Upper lobe of left lung (tissue), 6 donors: ENCODE measurements around the gene DLG4. TPM values are rescaled to one million over a fixed set of nuclear protein-coding genes. Genes with fewer than 3 reads are reported as not detected.

Experiments used
- ATAC-seq, 2 donors: fragments of 200-7000 bp; cut with Tn5 transposase; one replicate each; pipeline ENCODE4 v1.9.1; 2022; ENCODE audit warnings: mild to moderate bottlenecking in 2 of 2, moderate library complexity in 2 of 2; ENCODE audit not compliant: low FRiP score in 2 of 2
- DNase-seq, 2 donors: peaks; one replicate each; pipeline ENCODE4 v3.0.0-alpha.2; 2019 to 2020
- H3K27ac ChIP-seq, 4 donors: fragments of 200-600 bp; sonication (generic); one replicate each; pipeline ENCODE4 v1.5.1; 2016 to 2019
- H3K27me3 ChIP-seq, 4 donors: fragments of 200-600 bp; sonication (generic); one replicate each; pipeline ENCODE4 v1.5.1; 2017 to 2019
- H3K36me3 ChIP-seq, 4 donors: fragments of 200-600 bp; sonication (generic); one replicate each; pipeline ENCODE4 v1.5.1; 2016 to 2019
- H3K4me1 ChIP-seq, 4 donors: fragments of 200-600 bp; sonication (generic); one replicate each; pipeline ENCODE4 v1.5.1; 2018 to 2019
- H3K4me3 ChIP-seq, 4 donors: fragments of 200-600 bp; sonication (generic); one replicate each; pipeline ENCODE4 v1.5.1; 2017 to 2019; ENCODE audit warnings: mild to moderate bottlenecking in 2 of 4, moderate library complexity in 1 of 4
- H3K9me3 ChIP-seq, 4 donors: fragments of 200-600 bp; sonication (generic); one replicate each; pipeline ENCODE4 v1.5.1; 2018 to 2019
- EP300 ChIP-seq, 4 donors: sonication (generic); formaldehyde crosslinking; IDR thresholded peaks; one replicate each; pipeline ENCODE4 v1.5.1; 2017; ENCODE audit warnings: antibody characterized with exemption in 4 of 4, control low read depth in 2 of 4
- POLR2A ChIP-seq, 4 donors: fragments of 450-650 bp; IDR thresholded peaks; one replicate each; pipeline ENCODE4 v1.5.1; 2016 to 2017; ENCODE audit warnings: antibody characterized with exemption in 4 of 4, mild to moderate bottlenecking in 2 of 4
- POLR2AphosphoS5 ChIP-seq, 2 donors: sonication (generic); formaldehyde crosslinking; IDR thresholded peaks; one replicate each; pipeline ENCODE4 v1.5.1; 2017; ENCODE audit warnings: antibody characterized with exemption in 2 of 2
- whole genome bisulfite sequencing, 2 donors: methylation state at CpG; one replicate each; pipeline ENCODE4 v1.1.5; 2017 to 2018; 5-methylcytosine and 5-hydroxymethylcytosine counted together
- total RNA-seq, 6 donors: library from RNA; depleted of rRNA in 4 of 6; stranded (reverse); fragments of >200 nt in 4 of 6; gene quantifications; one replicate each; pipeline versions ENCODE4 v1.1.0 to v1.2.1, GENCODE V29; 2016 to 2021
- TF ChIP-seq, protein P1 (sequence below), 6 experiments: fragments of 450-650 bp in 4 of 6; fragments of 200-600 bp in 2 of 6; sonication (generic) in 2 of 6; IDR thresholded peaks; one replicate each; pipeline ENCODE4 v1.5.1; 2016 to 2019; ENCODE audit warnings: antibody characterized with exemption in 6 of 6
- donor health status: DM: no; HTN: no; CAD: no; lungs with moderate emphysema.
- donor health status: DM: no; HTN: yes; CAD: no; lungs with severe emphysema.

The DLG4 gene
- total RNA-seq, 6 donors from 2014 or later, result 10.5 to 32.5 (median 19.4) TPM

DNA sequence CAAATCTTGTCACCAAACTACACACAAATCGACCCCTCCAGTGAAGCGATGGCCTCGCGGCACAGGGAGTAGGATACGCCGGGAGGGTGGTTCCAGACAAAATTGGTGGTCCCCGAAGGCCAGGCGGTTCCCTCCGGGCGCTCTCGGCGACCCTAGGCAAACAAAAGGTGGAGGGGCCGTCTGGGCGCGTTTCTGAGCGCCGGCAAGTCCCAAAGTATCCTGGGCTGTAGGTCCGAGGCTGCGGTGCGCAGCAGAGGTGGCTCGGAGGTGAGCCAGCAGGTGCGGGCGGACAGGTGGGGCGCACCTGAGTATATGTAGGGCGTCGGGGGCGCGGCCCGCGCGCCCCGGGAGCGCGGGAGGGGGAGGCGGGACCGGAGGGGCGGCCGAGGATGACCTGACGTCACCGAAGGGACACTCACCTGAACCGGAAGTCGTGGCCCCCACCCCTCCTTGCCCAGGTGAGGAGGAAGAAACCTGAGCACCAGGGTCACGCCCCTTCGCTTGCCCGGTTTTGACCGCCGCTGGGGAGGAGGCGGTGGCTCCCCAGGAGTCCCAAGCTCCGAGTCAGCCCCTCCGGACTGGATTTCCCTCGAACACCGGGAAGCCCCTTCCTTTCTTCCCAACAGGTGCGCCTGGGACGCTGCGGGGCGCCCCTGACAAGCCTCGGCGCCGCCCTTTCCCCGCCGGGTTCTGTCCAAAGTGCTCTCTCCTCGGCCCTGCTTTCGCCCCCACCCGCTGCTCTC is 42.7 kb upstream of the DLG4 start, which contains the start of gene CLDN7:
CLDN7 (minus strand) TSS at position 287 of the 743 bp plus-strand sequence. CDS start 435 bp downstream, outside the sequence.
- ATAC-seq, result peak; percentile 53 to 87
- Histone ChIP-seq H3K36me3 (peaks cover 1 to 25% (median 16%) of the 10 kb centered on the region in 4 donors), H3K27me3 (peaks cover 0 to 19% (median 6%) of the 10 kb centered on the region in 4 donors), H3K27ac (peak within 1 kb of the TSS; percentile 82 to 89 (median 86)), H3K4me1 (peaks cover 24 to 62% (median 40%) of the 10 kb centered on the region in 4 donors), H3K4me3 (peak within 1 kb of the TSS; percentile 35 to 73 (median 56)), H3K9me3 (no peaks in the 10 kb centered on the region)
- WGBS, 2 donors, result 12 to 16% methylated on average over 21 to 44 of the region's 64 CpGs
- TF ChIP-seq POLR2A (IDR thresholded peaks at IDR 0.05) (peak in 3 of 4 donors; percentile 66 to 96 (median 84)), EP300 (IDR thresholded peaks at IDR 0.05) (peak in 1 of 4 donors; percentile 3), POLR2AphosphoS5 (IDR thresholded peaks at IDR 0.05) (peak; percentile 73 to 92)
- TF ChIP-seq, protein P1, sequence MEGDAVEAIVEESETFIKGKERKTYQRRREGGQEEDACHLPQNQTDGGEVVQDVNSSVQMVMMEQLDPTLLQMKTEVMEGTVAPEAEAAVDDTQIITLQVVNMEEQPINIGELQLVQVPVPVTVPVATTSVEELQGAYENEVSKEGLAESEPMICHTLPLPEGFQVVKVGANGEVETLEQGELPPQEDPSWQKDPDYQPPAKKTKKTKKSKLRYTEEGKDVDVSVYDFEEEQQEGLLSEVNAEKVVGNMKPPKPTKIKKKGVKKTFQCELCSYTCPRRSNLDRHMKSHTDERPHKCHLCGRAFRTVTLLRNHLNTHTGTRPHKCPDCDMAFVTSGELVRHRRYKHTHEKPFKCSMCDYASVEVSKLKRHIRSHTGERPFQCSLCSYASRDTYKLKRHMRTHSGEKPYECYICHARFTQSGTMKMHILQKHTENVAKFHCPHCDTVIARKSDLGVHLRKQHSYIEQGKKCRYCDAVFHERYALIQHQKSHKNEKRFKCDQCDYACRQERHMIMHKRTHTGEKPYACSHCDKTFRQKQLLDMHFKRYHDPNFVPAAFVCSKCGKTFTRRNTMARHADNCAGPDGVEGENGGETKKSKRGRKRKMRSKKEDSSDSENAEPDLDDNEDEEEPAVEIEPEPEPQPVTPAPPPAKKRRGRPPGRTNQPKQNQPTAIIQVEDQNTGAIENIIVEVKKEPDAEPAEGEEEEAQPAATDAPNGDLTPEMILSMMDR (IDR thresholded peaks at IDR 0.05), result peak in 2 of 6 experiments; percentile 14 to 16
- peak; percentile 93 to 94 for DNase-seq

DNA sequence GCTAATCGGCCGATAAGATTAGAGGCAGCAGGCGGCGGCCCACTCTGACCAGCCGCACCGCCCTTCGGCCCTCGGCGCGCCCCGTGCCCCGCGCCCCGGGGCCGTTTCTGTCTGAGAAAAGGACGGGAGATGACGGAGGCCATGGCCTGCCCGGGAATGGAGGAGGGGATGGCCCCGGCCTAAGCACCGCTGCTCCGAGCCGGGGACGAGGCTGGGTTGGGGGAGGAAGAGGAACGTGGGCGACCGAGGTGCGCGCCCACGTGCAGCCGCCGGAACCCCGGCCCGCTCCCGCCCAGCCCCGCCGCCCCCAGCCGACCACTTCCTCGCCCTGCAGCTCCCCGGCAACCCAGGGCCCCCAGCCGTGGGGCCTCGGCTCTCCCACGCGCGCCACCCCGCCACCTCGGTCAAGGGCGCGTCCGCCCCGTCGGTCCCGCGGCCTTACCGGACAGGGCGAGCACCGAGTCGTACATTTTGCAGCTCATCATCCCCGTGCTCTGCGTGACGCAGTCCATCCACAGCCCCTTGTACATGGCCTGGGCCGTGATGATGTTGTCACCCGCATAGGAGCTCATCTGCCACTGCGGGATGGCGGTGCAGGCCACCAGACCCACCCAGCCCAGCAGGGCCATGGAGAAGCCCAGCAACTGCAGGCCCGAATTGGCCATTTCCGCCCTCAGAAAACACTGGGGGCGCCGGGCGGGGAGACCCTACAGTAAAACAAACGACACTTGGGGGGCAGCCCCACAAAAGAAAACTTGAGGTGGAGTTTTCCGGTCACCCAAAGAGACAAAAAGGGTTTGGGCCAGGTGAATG is 41.9 kb upstream of the DLG4 start:
- peak in 1 of 2 donors; percentile 89 for DNase-seq
- Histone ChIP-seq H3K36me3 (peaks cover 6 to 33% (median 22%) of the 10 kb centered on the region in 4 donors), H3K9me3 (no peaks in the 10 kb centered on the region), H3K27ac (peak overlapping the region; percentile 82 to 89 (median 86)), H3K4me1 (peaks cover 24 to 62% (median 40%) of the 10 kb centered on the region in 4 donors), H3K4me3 (peak overlapping the region; percentile 16 to 73 (median 56)), H3K27me3 (peaks cover 0 to 19% (median 6%) of the 10 kb centered on the region in 4 donors)
- TF ChIP-seq POLR2A (IDR thresholded peaks at IDR 0.05) (peak in 1 of 4 donors; percentile 56), POLR2AphosphoS5 (IDR thresholded peaks at IDR 0.05) (no peak), EP300 (IDR thresholded peaks at IDR 0.05) (no peak)
- TF ChIP-seq, protein P1 (IDR thresholded peaks at IDR 0.05), result no peak
- ATAC-seq, result peak in 1 of 2 donors; percentile 32
- 11 to 16% methylated on average over 17 to 46 of the region's 71 CpGs for WGBS, 2 donors

DNA sequence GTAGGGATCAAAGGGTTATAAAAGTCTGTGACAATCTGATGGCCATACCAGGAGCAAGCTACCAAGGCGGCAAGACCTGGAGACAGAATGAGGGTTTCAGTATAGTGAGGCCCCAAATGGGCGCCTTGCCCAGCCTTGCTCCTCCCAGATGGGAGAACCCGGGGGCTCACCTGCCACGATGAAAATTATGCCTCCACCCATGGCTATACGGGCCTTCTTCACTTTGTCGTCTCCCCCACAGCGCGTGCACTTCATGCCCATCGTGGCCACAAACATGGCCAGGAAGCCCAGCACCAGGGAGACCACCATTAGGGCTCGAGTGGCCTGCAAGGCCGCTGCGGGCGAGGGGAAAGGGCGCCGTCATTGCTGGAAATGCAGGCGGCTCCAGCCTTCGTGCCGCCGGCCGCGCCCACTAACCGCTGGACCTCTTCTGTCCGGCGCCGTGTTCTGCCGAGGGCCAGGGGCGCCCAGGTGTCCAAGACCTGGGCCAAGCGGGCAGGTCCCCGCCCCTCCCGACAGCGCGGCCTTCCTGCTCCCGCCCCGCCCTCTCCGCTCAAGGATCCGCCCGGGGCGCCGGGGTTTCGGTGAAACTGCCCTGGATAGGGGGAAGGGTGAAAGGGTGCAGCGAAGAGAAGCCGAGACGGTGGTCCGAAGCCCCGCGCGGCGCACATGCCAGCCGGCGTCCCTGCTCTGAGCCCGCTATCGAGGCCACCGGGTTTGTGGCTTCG is 41.2 kb upstream of the DLG4 start:
- Histone ChIP-seq H3K4me1 (peaks cover 24 to 62% (median 40%) of the 10 kb centered on the region in 4 donors), H3K36me3 (peaks cover 6 to 41% (median 26%) of the 10 kb centered on the region in 4 donors), H3K9me3 (no peaks in the 10 kb centered on the region), H3K4me3 (peak overlapping the region; percentile 16 to 73 (median 56)), H3K27me3 (peaks cover 0 to 19% (median 6%) of the 10 kb centered on the region in 4 donors), H3K27ac (peak overlapping the region; percentile 82 to 89 (median 86))
- DNase-seq (peak; percentile 90 to 93), ATAC-seq (peak; percentile 76 to 78)
- TF ChIP-seq POLR2AphosphoS5 (IDR thresholded peaks at IDR 0.05), result peak; percentile 45 to 57
- TF ChIP-seq EP300 (IDR thresholded peaks at IDR 0.05), result no peak
- TF ChIP-seq POLR2A (IDR thresholded peaks at IDR 0.05), result peak in 1 of 4 donors; percentile 63
- TF ChIP-seq, protein P1 (IDR thresholded peaks at IDR 0.05), result no peak
- 13 to 38% methylated on average over 8 to 32 of the region's 54 CpGs for WGBS, 2 donors

DNA sequence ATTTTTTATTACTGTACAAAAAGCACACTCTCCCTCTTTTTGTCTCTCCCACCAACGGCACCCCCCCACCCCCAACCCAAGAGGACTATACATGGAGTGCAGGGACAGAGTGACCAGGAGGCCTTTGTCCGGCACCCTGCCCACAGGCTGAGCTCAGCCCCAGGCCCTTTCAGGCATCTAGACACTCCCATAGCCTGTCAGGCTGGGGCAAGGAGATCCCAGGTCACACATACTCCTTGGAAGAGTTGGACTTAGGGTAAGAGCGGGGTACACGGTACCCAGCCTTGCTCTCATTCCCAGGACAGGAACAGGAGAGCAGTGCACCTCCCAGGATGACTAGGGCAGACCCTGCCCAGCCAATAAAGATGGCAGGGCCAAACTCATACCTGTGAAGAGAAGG is 40.5 kb upstream of the DLG4 start:
- 80 to 81% methylated on average over 4 of the region's 4 CpGs for WGBS, 2 donors
- H3K27ac ChIP-seq, result peak overlapping the region; percentile 82 to 89 (median 86)
- H3K4me1 ChIP-seq, result peaks cover 24 to 62% (median 40%) of the 10 kb centered on the region in 4 donors
- H3K36me3 ChIP-seq, result peaks cover 6 to 47% (median 31%) of the 10 kb centered on the region in 4 donors
- no peak for DNase-seq
- peaks cover 0 to 19% (median 6%) of the 10 kb centered on the region in 4 donors for H3K27me3 ChIP-seq
- no peaks in the 10 kb centered on the region for H3K9me3 ChIP-seq
- peak overlapping the region in 3 of 4 donors; percentile 55 to 73 (median 56) for H3K4me3 ChIP-seq
- no peak for ATAC-seq
- TF ChIP-seq POLR2A (IDR thresholded peaks at IDR 0.05), result no peak
- TF ChIP-seq EP300 (IDR thresholded peaks at IDR 0.05), result no peak
- TF ChIP-seq POLR2AphosphoS5 (IDR thresholded peaks at IDR 0.05), result no peak
- TF ChIP-seq, protein P1 (IDR thresholded peaks at IDR 0.05), result no peak
